ENCODE results near the gene NELL1. TPM values are rescaled to one million over a fixed set of nuclear protein-coding genes. Genes with fewer than 3 reads are reported as not detected.

Gene NELL1
- polyA plus RNA-seq, 1 of the 3 experiments (the other 2 are of a cell fraction) = not detected

GRCh38 chr11:20670932-20671403 is 1.6 kb downstream of the NELL1 start:
- no peak overlapping the region for H3K4me2 ChIP-seq
- TF ChIP-seq CTCF (IDR thresholded peaks at IDR 0.05) (no peak), IRF3 (IDR thresholded peaks at IDR 0.05; ENCODE audit: low read depth, low read length) (no peak)
- H3K79me2 ChIP-seq (ENCODE audit: insufficient read depth) = no peaks in the 10 kb centered on the region
- no peaks in the 10 kb centered on the region for H3K36me3 ChIP-seq (replicated peaks in 1 of 2; ENCODE audit: control insufficient read depth in 1 of 2, insufficient read depth in 2 of 2, low read length in 1 of 2)
- no peaks in the 10 kb centered on the region for H4K20me1 ChIP-seq (ENCODE audit: insufficient read depth)
- peaks cover 36% of the 10 kb centered on the region for H3K27me3 ChIP-seq (ENCODE audit: insufficient read depth)
- no peak overlapping the region for H2AFZ ChIP-seq (ENCODE audit: low read depth)
- POLR2A ChIA-PET = no interaction called here
- no peak for DNase-seq
- CTCF ChIA-PET = interaction anchor here (0.8 to 3.7 kb wide), 18 partner anchors 9 to 1482 kb away, joined by 3 to 25 read pairs (median 6); no protein-coding TSS in a partner anchor
- no peaks in the 10 kb centered on the region for H3K9me2 ChIP-seq
- no peak overlapping the region for H3K9ac ChIP-seq
- no peaks in the 10 kb centered on the region for H3K9me3 ChIP-seq
- H3F3A ChIP-seq (replicated peaks; ENCODE audit: insufficient read depth) = no peaks in the 10 kb centered on the region
- H3K4me1 ChIP-seq (ENCODE audit: control insufficient read depth in 1 of 2, insufficient read depth in 2 of 2, low read depth in 1 of 2, low read length in 1 of 2) = peaks cover 0 to 24% of the 10 kb centered on the region in 2 experiments; a peak in 2 of 4 replicates
- WGBS (ENCODE audit: low lambda C conversion rate) = 8% methylated on average over 15 of the region's 21 CpGs
- H3K27ac ChIP-seq (ENCODE audit: low read depth in 2 of 2, low read length in 1 of 2) = peak overlapping the region in 1 of 2 experiments; percentile 77; a peak in 2 of 4 replicates
- H3K4me3 ChIP-seq (ENCODE audit: low read depth in 2 of 2, low read length in 1 of 2) = peak overlapping the region in 1 of 2 experiments; percentile 52; a peak in 1 of 4 replicates

- CTCF ChIA-PET = interaction anchor here (0.6 to 3.7 kb wide), 53 partner anchors 10 to 1630 kb away, joined by 3 to 25 read pairs (median 3); no protein-coding TSS in a partner anchor
- WGBS (ENCODE audit: low lambda C conversion rate) = under 1% methylated on average over 6 of the region's 6 CpGs
Observed at GRCh38 chr11:20671856-20672546, 2.6 kb downstream of the NELL1 start.

More at GRCh38 chr11:20671856-20672546, 2.6 kb downstream of the NELL1 start:
- Histone ChIP-seq H3K4me2 (no peak overlapping the region), H3F3A (replicated peaks; ENCODE audit: insufficient read depth) (no peaks in the 10 kb centered on the region), H3K79me2 (ENCODE audit: insufficient read depth) (no peaks in the 10 kb centered on the region), H4K20me1 (ENCODE audit: insufficient read depth) (no peaks in the 10 kb centered on the region), H3K4me1 (ENCODE audit: control insufficient read depth in 1 of 2, insufficient read depth in 2 of 2, low read depth in 1 of 2, low read length in 1 of 2) (peaks cover 0 to 32% of the 10 kb centered on the region in 2 experiments; a peak in 2 of 4 replicates), H3K9ac (no peak overlapping the region), H3K27ac (ENCODE audit: low read depth in 2 of 2, low read length in 1 of 2) (peak overlapping the region in 1 of 2 experiments; percentile 77; a peak in 2 of 4 replicates), H3K4me3 (ENCODE audit: low read depth in 2 of 2, low read length in 1 of 2) (peak overlapping the region in 1 of 2 experiments; percentile 52; a peak in 1 of 4 replicates), H2AFZ (ENCODE audit: low read depth) (no peak overlapping the region), H3K9me2 (no peaks in the 10 kb centered on the region), H3K36me3 (replicated peaks in 1 of 2; ENCODE audit: control insufficient read depth in 1 of 2, insufficient read depth in 2 of 2, low read length in 1 of 2) (no peaks in the 10 kb centered on the region), H3K9me3 (no peaks in the 10 kb centered on the region), H3K27me3 (ENCODE audit: insufficient read depth) (peaks cover 36% of the 10 kb centered on the region)
- peak; percentile 67 for DNase-seq
- peak; percentile 75 for TF ChIP-seq RCOR1 (IDR thresholded peaks at IDR 0.05; ENCODE audit: low read length)
- TF ChIP-seq FOXJ3 (CRISPR knock-in tag; IDR thresholded peaks at IDR 0.05) = peak; percentile 80
- TF ChIP-seq EP300 (IDR thresholded peaks at IDR 0.05; ENCODE audit: borderline replicate concordance in 1 of 2, low read depth in 1 of 2, low read length in 1 of 2) = peak in 1 of 2 experiments; percentile 79; a peak in 2 of 4 replicates
- TF ChIP-seq CTCF (IDR thresholded peaks at IDR 0.05) = peak; percentile 41
- peak; percentile 96 for TF ChIP-seq GATA2 (CRISPR knock-in tag; IDR thresholded peaks at IDR 0.05)
- TF ChIP-seq SMC3 (IDR thresholded peaks at IDR 0.05; ENCODE audit: low read depth, low read length) = no peak
- TF ChIP-seq, protein P1, sequence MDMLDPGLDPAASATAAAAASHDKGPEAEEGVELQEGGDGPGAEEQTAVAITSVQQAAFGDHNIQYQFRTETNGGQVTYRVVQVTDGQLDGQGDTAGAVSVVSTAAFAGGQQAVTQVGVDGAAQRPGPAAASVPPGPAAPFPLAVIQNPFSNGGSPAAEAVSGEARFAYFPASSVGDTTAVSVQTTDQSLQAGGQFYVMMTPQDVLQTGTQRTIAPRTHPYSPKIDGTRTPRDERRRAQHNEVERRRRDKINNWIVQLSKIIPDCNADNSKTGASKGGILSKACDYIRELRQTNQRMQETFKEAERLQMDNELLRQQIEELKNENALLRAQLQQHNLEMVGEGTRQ (IDR thresholded peaks at IDR 0.05; ENCODE audit: borderline replicate concordance, low read depth, low read length) = no peak
- TF ChIP-seq RAD21 (IDR thresholded peaks at IDR 0.05; ENCODE audit: low read length) = peak; percentile 37
- peak; percentile 74 for TF ChIP-seq CHD2 (IDR thresholded peaks at IDR 0.05; ENCODE audit: low read length, partially characterized antibody)
- TF ChIP-seq NRF1 (IDR thresholded peaks at IDR 0.05; ENCODE audit: low read depth, low read length) = no peak
- POLR2A ChIA-PET = no interaction called here
